Measurements from ENCODE around the gene ARHGEF26.

DNA sequence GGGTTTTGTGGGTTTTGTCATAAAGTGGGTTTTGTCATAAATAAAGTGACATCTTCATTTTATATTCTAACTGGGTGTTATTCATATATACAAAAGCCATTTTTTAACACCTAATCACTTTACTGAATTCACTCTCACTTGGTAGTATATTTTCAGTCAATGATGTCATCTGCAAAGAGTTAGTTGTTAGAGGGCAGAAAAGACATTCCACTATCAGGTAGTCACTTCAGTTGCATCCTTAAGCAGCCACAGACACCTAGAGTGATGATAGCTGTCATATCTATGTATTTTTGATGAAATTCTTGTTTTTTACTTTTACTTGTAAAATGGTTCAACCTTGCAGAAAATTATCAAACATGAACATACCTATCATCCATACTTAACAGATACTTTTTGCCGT, 114.1 kb downstream of the ARHGEF26 start:
- TF ChIP-seq, protein P1, sequence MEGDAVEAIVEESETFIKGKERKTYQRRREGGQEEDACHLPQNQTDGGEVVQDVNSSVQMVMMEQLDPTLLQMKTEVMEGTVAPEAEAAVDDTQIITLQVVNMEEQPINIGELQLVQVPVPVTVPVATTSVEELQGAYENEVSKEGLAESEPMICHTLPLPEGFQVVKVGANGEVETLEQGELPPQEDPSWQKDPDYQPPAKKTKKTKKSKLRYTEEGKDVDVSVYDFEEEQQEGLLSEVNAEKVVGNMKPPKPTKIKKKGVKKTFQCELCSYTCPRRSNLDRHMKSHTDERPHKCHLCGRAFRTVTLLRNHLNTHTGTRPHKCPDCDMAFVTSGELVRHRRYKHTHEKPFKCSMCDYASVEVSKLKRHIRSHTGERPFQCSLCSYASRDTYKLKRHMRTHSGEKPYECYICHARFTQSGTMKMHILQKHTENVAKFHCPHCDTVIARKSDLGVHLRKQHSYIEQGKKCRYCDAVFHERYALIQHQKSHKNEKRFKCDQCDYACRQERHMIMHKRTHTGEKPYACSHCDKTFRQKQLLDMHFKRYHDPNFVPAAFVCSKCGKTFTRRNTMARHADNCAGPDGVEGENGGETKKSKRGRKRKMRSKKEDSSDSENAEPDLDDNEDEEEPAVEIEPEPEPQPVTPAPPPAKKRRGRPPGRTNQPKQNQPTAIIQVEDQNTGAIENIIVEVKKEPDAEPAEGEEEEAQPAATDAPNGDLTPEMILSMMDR (IDR thresholded peaks at IDR 0.05; ENCODE audit: low read depth, low read length) = no peak
- TF ChIP-seq, protein P2, sequence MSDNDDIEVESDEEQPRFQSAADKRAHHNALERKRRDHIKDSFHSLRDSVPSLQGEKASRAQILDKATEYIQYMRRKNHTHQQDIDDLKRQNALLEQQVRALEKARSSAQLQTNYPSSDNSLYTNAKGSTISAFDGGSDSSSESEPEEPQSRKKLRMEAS (IDR thresholded peaks at IDR 0.05; ENCODE audit: low read depth, low read length) = no peak
- no peak for TF ChIP-seq POLR2A (IDR thresholded peaks at IDR 0.05; ENCODE audit: extremely low read depth, insufficient read length)
